ENCODE results near the gene LILRB3.
"Not testable (repeated sequence)": the region's sequence is repeated elsewhere in the genome, so short reads cannot be mapped to it uniquely, and the experiment has no call there.

The LILRB3 gene

GRCh38 chr19:54189735-54190502, 32.9 kb downstream of the LILRB3 start:
- DNase-seq (ENCODE audit: low spot score) = peak; percentile 100

- DNase-seq (ENCODE audit: low spot score) = no peak
Observed at GRCh38 chr19:54189145-54189734, 33.6 kb downstream of the LILRB3 start, which contains the start of gene MBOAT7. TSS of gene MBOAT7 (minus strand) at chr19:54189580. CDS start at chr19:54188508, 1,072 bp downstream.

GRCh38 chr19:54188215-54188871, 34.5 kb downstream of the LILRB3 start:
- no peak for DNase-seq (ENCODE audit: low spot score)

- no peak for DNase-seq (ENCODE audit: low spot score)
Observed at GRCh38 chr19:54186934-54187381, 35.8 kb downstream of the LILRB3 start.

- no peak for DNase-seq (ENCODE audit: low spot score)
Observed at GRCh38 chr19:54186351-54186750, 36.5 kb downstream of the LILRB3 start.

GRCh38 chr19:54183431-54183830, 39.4 kb downstream of the LILRB3 start:
- no peak for DNase-seq (ENCODE audit: low spot score)

- not testable (repeated sequence) for DNase-seq (ENCODE audit: low spot score)
Observed at GRCh38 chr19:54181894-54182293, 40.9 kb downstream of the LILRB3 start.

GRCh38 chr19:54180691-54181091, 42.1 kb downstream of the LILRB3 start:
- no peak for DNase-seq (ENCODE audit: low spot score)

- DNase-seq (ENCODE audit: low spot score) = no peak
Observed at GRCh38 chr19:54179921-54180461, 42.8 kb downstream of the LILRB3 start.

- DNase-seq (ENCODE audit: low spot score) = no peak
Observed at GRCh38 chr19:54179262-54179852, 43.5 kb downstream of the LILRB3 start.

GRCh38 chr19:54178581-54179261, 44.1 kb downstream of the LILRB3 start:
- no peak for DNase-seq (ENCODE audit: low spot score)

- DNase-seq (ENCODE audit: low spot score) = no peak
Observed at GRCh38 chr19:54173951-54174834, 48.6 kb downstream of the LILRB3 start.

- no peak for DNase-seq (ENCODE audit: low spot score)
Observed at GRCh38 chr19:54173359-54173699, 49.5 kb downstream of the LILRB3 start.

- no peak for DNase-seq (ENCODE audit: low spot score)
Observed at GRCh38 chr19:54172471-54173358, 50.1 kb downstream of the LILRB3 start, which contains the start of gene TMC4. TSS of gene TMC4 (minus strand) at chr19:54173160. CDS start at chr19:54173117, 43 bp downstream.

- DNase-seq (ENCODE audit: low spot score) = not testable (repeated sequence)
Observed at GRCh38 chr19:54171736-54172431, 50.9 kb downstream of the LILRB3 start.

- DNase-seq (ENCODE audit: low spot score) = no peak
Observed at GRCh38 chr19:54169149-54169740, 53.6 kb downstream of the LILRB3 start.

GRCh38 chr19:54168174-54168917, 54.5 kb downstream of the LILRB3 start:
- DNase-seq (ENCODE audit: low spot score) = peak; percentile 76
